DND-41 (cell line): ENCODE measurements around the gene FLACC1.
A peak's percentile ranks its signal among the peaks of the same experiment; 100 is the strongest.
"Not testable (repeated sequence)": the region's sequence is repeated elsewhere in the genome, so short reads cannot be mapped to it uniquely, and the experiment has no call there.

ENCODE experiments used
- ATAC-seq: fragments of 200-7000 bp; cut with Tn5 transposase; 3 replicates; pipeline ENCODE4 v1.9.1; 2021; ENCODE audit warnings: low read depth; ENCODE audit not compliant: insufficient read depth
- DNase-seq: peaks from one replicate; pipeline ENCODE4 v3.0.0-alpha.2; 2020
- H2AFZ ChIP-seq: 2 replicates; pipeline ENCODE4 v1.6.0; 2012; ENCODE audit warnings: low read depth, low read length
- H3K27ac ChIP-seq: 2 replicates; pipeline ENCODE4 v1.5.1; 2012; ENCODE audit warnings: low read length, inconsistent platforms
- H3K27me3 ChIP-seq: fragments of 200-600 bp; sonication (generic); 2 replicates; pipeline ENCODE4 v1.6.0; 2012; ENCODE audit warnings: low read length, mild to moderate bottlenecking, inconsistent platforms; ENCODE audit not compliant: insufficient read depth, poor library complexity
- H3K36me3 ChIP-seq: 2 replicates; pipeline ENCODE4 v1.5.1; 2012; ENCODE audit warnings: low read length, inconsistent platforms; ENCODE audit not compliant: insufficient read depth
- H3K4me1 ChIP-seq: 2 replicates; pipeline ENCODE4 v1.5.1; 2012; ENCODE audit warnings: mild to moderate bottlenecking, low read length; ENCODE audit not compliant: insufficient read depth
- H3K4me2 ChIP-seq: 2 replicates; pipeline ENCODE4 v1.6.0; 2012; ENCODE audit warnings: mild to moderate bottlenecking, moderate library complexity, low read length, inconsistent platforms; ENCODE audit not compliant: insufficient read depth
- H3K4me3 ChIP-seq, 2 experiments: fragments of 200-600 bp in 1 of 2; shearing (Covaris generic) in 1 of 2; 2 replicates each; pipeline ENCODE4 v1.5.1; 2012 to 2016; ENCODE audit warnings: inconsistent platforms in 2 of 2, low read length in 2 of 2, mild to moderate bottlenecking in 2 of 2, low read depth in 1 of 2, moderate library complexity in 1 of 2
- H3K79me2 ChIP-seq: 2 replicates; pipeline ENCODE4 v1.6.0; 2012; ENCODE audit warnings: low read length, inconsistent platforms; ENCODE audit not compliant: insufficient read depth
- H3K9ac ChIP-seq: 2 replicates; pipeline ENCODE4 v1.6.0; 2012; ENCODE audit warnings: low read depth, mild to moderate bottlenecking, inconsistent platforms, low read length, moderate library complexity
- H3K9me3 ChIP-seq: 2 replicates; pipeline ENCODE4 v1.5.1; 2012; ENCODE audit warnings: low read length, moderate library complexity, mild to moderate bottlenecking, inconsistent platforms; ENCODE audit not compliant: insufficient read depth, severe bottlenecking
- H4K20me1 ChIP-seq: 2 replicates; pipeline ENCODE4 v1.6.0; 2012; ENCODE audit warnings: low read length; ENCODE audit not compliant: insufficient read depth
- EZH2 ChIP-seq: IDR thresholded peaks from 3 replicates; pipeline ENCODE4 v1.6.1; 2012; ENCODE audit warnings: borderline replicate concordance, low read depth, mild to moderate bottlenecking, moderate library complexity, low read length, inconsistent platforms; ENCODE audit not compliant: severe bottlenecking
- TF ChIP-seq, protein P1 (sequence below): IDR thresholded peaks from 2 replicates; pipeline ENCODE4 v1.5.1; 2012; ENCODE audit warnings: borderline replicate concordance, low read length, moderate library complexity, mild to moderate bottlenecking; ENCODE audit not compliant: poor library complexity, severe bottlenecking; ENCODE audit errors: extremely low read depth

FLACC1 gene

GRCh38 chr2:201308914-201309313, 48.2 kb downstream of the FLACC1 start:
- no peak overlapping the region for H3K4me2 ChIP-seq
- no peak overlapping the region for H3K27ac ChIP-seq
- H3K9ac ChIP-seq: no peak overlapping the region
- no peaks in the 10 kb centered on the region for H3K4me1 ChIP-seq
- H3K36me3 ChIP-seq: no peaks in the 10 kb centered on the region
- H2AFZ ChIP-seq: no peak overlapping the region
- no peak for ATAC-seq
- TF ChIP-seq EZH2: no peak
- TF ChIP-seq, protein P1, sequence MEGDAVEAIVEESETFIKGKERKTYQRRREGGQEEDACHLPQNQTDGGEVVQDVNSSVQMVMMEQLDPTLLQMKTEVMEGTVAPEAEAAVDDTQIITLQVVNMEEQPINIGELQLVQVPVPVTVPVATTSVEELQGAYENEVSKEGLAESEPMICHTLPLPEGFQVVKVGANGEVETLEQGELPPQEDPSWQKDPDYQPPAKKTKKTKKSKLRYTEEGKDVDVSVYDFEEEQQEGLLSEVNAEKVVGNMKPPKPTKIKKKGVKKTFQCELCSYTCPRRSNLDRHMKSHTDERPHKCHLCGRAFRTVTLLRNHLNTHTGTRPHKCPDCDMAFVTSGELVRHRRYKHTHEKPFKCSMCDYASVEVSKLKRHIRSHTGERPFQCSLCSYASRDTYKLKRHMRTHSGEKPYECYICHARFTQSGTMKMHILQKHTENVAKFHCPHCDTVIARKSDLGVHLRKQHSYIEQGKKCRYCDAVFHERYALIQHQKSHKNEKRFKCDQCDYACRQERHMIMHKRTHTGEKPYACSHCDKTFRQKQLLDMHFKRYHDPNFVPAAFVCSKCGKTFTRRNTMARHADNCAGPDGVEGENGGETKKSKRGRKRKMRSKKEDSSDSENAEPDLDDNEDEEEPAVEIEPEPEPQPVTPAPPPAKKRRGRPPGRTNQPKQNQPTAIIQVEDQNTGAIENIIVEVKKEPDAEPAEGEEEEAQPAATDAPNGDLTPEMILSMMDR: no peak
- H3K9me3 ChIP-seq: no peaks in the 10 kb centered on the region
- H3K4me3 ChIP-seq: no peak overlapping the region
- H3K27me3 ChIP-seq: no peaks in the 10 kb centered on the region
- H4K20me1 ChIP-seq: no peaks in the 10 kb centered on the region
- DNase-seq: no peak
- no peaks in the 10 kb centered on the region for H3K79me2 ChIP-seq

DNA sequence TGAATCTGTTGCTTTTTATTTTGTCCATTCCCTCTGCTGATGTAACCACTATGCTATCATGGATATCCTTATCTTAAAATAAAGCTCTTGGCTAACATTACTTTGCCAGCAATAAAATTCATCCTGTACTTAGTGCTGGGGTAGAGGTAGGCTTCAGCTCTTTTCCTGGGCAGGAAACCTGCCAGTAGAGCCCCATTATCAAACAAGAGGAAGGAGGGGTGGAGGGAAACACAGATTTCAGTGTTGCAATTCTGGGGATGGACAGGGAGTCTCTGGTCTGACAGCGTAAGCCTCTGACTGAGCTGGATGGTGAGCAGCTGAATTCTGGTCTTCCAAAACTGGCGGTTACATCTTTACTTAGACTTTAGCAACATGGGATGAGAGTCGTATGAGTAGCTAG, 49.3 kb downstream of the FLACC1 start:
- TF ChIP-seq, protein P1: no peak
- no peak overlapping the region for H3K4me2 ChIP-seq

DNA sequence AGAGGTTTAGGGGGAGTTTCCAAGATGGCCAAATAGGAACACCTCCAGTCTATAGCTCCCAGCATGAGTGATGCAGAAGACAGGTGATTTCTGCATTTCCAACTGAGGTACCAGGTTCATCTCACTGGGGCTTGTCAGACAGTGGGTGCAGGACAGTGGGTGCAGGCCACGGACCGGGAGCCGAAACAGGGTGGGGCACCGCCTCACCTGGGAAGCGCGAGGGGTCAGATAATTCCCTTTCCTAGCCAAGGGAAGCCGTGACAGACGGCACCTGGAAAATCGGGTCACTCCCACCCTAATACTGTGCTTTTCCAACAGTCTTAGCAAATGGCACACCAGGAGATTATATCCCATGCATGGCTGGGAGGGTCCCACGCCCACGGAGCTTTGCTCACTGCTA, 57.2 kb downstream of the FLACC1 start:
- not testable (repeated sequence) for ATAC-seq, H3K9ac ChIP-seq, H3K27me3 ChIP-seq, H3K36me3 ChIP-seq, H4K20me1 ChIP-seq, H3K9me3 ChIP-seq, H3K4me2 ChIP-seq, H3K4me1 ChIP-seq, DNase-seq, H3K79me2 ChIP-seq, H2AFZ ChIP-seq, H3K4me3 ChIP-seq, H3K27ac ChIP-seq

More for the DNA sequence above, 49.3 kb downstream of the FLACC1 start:
- Histone ChIP-seq H3K4me1 (no peaks in the 10 kb centered on the region), H3K79me2 (no peaks in the 10 kb centered on the region), H4K20me1 (no peaks in the 10 kb centered on the region), H3K9ac (no peak overlapping the region), H3K27me3 (no peaks in the 10 kb centered on the region), H2AFZ (no peak overlapping the region), H3K4me3 (no peak overlapping the region), H3K27ac (no peak overlapping the region), H3K36me3 (no peaks in the 10 kb centered on the region), H3K9me3 (no peaks in the 10 kb centered on the region)
- DNase-seq (no peak), ATAC-seq (no peak)

DNA sequence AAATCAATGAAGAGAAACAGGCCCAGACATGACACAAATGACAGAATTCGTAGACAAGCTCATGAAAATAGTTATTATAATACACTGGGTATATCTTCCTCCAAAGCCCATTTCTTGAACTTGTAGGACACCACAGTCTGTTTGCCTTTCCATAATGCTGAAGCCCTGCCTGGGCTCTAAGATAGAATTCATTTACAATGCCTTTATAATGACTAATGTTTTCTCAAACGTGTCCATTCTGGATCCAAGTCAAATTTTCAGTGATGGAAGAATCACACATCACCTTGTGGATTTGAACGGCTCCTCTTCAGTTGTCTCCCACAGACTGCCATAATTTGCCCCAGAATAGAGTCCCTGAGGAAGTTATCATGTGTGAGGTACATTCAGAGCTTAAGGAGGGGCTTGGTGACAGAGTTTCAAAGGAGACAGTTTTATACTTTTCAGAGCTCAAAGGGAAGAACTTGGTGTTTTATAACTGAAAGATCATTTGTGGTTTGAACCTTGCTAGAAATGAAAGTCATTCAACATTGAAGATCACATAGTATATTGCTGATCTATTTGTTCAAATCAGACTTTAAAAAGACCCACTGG, 58.6 kb downstream of the FLACC1 start:
- Histone ChIP-seq H2AFZ (no peak overlapping the region), H3K79me2 (no peaks in the 10 kb centered on the region), H3K9ac (no peak overlapping the region), H3K4me3 (no peak overlapping the region), H4K20me1 (no peaks in the 10 kb centered on the region), H3K27me3 (no peaks in the 10 kb centered on the region), H3K36me3 (no peaks in the 10 kb centered on the region), H3K27ac (0 out of 2 replicates have a peak overlapping the region, but pooled peaks have one; percentile 1), H3K4me1 (peaks cover 6% of the 10 kb centered on the region), H3K4me2 (no peak overlapping the region), H3K9me3 (no peaks in the 10 kb centered on the region)
- DNase-seq (no peak), ATAC-seq (peak; percentile 80)
- TF ChIP-seq, protein P1: no peak
- no peak for TF ChIP-seq EZH2

DNA sequence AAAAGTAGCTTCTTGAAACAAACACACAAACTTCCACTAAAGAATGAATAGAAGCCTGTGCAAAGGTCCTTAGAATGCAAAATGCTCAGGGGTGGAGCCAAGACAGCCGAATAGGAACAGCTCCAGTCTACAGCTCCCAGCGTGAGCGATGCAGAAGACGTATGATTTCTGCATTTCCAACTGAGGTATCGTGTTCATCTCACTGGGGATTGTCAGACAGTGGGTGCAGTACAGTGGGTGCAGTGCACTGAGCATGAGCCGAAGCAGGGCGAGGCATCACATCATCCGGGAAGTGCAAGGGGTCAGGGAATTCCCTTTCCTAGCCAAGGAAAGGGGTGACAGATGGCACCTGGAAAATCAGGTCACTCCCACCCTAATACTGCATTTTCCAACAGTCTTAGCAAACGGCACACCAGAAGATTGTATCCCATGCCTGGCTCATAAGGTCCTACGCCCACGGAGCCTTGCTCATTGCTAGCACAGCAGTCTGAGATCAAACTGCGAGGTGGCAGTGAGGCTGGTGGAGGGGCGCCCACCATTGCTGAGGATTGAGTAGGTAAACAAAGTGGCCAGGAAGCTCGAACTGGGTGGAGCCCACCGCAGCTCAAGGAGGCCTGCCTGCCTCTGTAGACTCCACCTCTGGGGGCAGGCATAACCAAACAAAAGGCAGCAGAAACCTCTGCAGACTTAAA, 66.5 kb downstream of the FLACC1 start:
- H3K4me3 ChIP-seq, H3K27me3 ChIP-seq, H3K9ac ChIP-seq, DNase-seq, H3K79me2 ChIP-seq, H3K27ac ChIP-seq, H4K20me1 ChIP-seq, ATAC-seq, H3K4me2 ChIP-seq, H3K4me1 ChIP-seq, H2AFZ ChIP-seq, H3K9me3 ChIP-seq: not testable (repeated sequence)
- H3K36me3 ChIP-seq: peaks cover 51% of the 10 kb centered on the region
